Left colon (tissue), 2 donors: ENCODE measurements around the gene TMEM209. TPM values are rescaled to one million over a fixed set of nuclear protein-coding genes. Genes with fewer than 3 reads are reported as not detected.

Experiments used
- ATAC-seq: fragments of 200-7000 bp; cut with Tn5 transposase; one replicate; pipeline ENCODE4 v1.9.1; 2020; ENCODE audit warnings: mild to moderate bottlenecking, moderate library complexity
- DNase-seq, 2 donors: peaks; one replicate each; pipeline ENCODE4 v3.0.0-alpha.2; 2020
- intact Hi-C, 2 donors: fragments of 100-400 bp; cut with DNase I in 1 of 2; cut with micrococcal nuclease in 1 of 2; formaldehyde crosslinking; loops; one replicate each; pipeline versions ENCODE4 v1.11.2 to v1.14.0; 2022; cut with DNase I, micrococcal nuclease
- total RNA-seq, 2 donors: library from RNA; stranded (reverse); fragmentation: NEBNext Ultra II Directional; extraction: Animal tissue kit (Norgen Biotek cat#: 25700); gene quantifications; one replicate each; pipeline ENCODE4 v1.2.1, GENCODE V29; 2021
- donor health status: DM: no; HTN: no; CAD: no.
- donor health status: DM: yes; HTN: yes; CAD: no.

TMEM209 gene
- total RNA-seq, 2 donors from 2014 or later: 17.7 to 23.5 TPM

- ATAC-seq: no peak
Observed at GRCh38 chr7:130180571-130181262, 24.5 kb downstream of the TMEM209 start.

DNA sequence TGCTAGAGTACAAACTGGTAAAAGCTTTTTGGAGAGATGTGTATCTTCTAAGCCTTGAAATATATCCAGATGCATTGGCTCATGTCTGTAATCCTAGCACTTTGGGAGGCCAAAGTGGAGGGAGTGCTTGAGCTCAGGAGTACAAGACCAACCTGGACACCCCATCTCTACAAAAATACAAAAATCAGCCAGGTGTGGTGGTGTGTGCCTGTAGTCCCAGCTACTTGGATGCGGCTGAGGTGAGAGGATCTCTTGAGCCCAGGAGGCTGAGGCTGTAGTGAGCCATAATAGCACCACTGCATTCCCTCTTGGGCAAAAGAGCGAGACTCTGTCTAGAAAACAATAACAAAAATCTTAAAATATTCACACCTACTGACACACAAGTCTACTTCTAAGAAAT lies 25.6 kb downstream of the TMEM209 start:
- intact Hi-C loops: no loop called here
- DNase-seq (no peak), ATAC-seq (no peak)

More at GRCh38 chr7:130180571-130181262, 24.5 kb downstream of the TMEM209 start:
- intact Hi-C loops: no loop called here
- no peak for DNase-seq

- no peak for ATAC-seq
- no peak for DNase-seq
- intact Hi-C loops: no loop called here
Observed at GRCh38 chr7:130178251-130178650, 27.0 kb downstream of the TMEM209 start.

DNA sequence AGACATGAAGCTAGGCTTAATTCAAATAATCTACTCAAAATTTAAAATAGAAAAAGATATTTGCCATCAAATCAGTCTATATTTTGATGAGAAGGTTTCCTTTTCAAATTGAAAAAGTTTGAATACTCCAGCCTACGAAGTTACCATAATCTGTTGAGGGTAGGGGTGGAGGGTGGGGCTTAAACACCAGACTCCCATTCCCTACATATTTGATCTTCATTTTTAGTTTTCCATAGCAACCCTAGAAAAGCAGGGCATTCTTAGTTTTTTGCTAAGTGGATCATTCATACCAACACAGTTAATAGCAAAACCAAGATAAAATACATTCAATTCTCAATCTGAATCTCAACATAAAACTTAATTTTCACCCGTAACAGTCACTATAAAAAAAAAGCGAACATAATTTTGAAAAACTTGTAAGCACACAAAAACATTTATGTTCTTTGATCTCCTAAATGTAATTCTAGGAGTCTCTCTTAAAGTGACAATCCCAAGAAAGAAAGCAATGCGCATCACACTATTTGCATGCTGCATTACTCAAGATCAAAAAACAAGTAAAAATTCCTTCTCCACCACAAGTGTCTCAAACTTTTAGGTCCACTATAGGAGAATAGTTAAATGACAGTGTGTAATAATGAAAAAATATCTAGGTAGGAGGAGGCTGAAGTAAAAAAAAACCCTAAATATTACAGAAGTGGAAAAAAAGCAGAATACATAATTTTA lies 30.8 kb downstream of the TMEM209 start:
- no peak for ATAC-seq
- DNase-seq: no peak
- intact Hi-C loops: no loop called here

DNA sequence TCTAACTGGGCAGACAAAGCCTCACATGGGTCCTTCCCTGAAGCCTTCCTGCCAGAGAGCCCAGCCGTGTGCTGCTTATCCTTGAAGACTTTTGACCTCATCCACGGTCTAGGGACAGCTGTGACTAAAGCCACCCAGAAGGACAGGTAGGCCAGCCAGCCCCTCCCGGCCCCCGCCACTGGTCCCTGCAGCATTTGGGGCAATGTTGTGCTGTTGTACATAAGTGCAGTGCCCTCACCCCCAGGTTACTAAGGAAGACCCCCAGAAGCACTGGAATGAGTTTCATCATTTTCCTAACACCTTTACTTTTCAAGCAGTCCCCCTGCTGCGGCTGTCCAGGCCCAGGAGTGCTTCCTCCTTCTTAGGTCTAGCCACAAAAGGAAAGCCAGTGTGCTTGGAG lies 43.0 kb downstream of the TMEM209 start:
- intact Hi-C loops: no loop called here
- no peak for DNase-seq
- no peak for ATAC-seq

DNA sequence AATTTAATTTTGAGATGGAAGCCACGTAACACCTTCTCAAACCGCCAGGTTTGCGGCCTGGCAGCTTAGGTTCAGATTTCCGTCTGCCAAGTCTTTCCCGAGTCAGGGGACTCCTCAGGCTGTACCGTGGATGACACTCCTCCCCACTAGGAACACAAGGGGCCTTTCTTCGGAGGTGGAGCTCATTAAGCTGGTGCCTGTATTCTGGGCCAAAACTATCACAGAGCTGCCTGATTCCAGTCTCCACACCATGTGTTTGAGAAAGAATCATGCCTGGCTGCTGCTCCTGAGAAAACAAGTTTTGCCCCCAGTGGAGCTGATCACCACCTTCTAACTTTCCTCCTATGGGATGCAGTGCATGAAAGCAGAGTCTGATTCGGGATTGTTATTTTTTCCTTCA lies 44.8 kb downstream of the TMEM209 start:
- no peak for ATAC-seq
- intact Hi-C loops: no loop called here
- no peak for DNase-seq

GRCh38 chr7:130160023-130160422 lies 45.2 kb downstream of the TMEM209 start:
- no peak for DNase-seq
- ATAC-seq: no peak
- intact Hi-C loops: no loop called here

DNA sequence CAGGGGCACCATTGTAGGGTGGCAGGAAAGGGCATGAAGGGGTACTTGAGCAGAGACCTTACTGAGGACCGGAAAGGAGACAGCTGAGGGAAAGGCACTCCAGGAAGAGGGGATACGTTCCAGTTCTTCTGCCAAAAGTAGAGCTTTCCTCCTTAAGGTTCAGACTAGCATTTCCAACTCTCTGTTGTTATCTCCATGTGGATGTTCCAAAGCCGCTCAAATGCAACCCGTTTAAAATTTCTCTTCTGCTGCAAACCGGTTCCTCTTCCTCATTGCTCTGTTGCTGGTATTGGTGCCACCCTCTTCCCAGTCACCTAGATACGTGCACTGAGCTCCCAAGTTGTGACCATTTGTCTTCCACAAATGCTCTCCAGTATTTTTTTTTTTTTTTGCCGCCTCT lies 47.5 kb downstream of the TMEM209 start:
- no peak for DNase-seq
- intact Hi-C loops: no loop called here
- ATAC-seq: no peak

DNA sequence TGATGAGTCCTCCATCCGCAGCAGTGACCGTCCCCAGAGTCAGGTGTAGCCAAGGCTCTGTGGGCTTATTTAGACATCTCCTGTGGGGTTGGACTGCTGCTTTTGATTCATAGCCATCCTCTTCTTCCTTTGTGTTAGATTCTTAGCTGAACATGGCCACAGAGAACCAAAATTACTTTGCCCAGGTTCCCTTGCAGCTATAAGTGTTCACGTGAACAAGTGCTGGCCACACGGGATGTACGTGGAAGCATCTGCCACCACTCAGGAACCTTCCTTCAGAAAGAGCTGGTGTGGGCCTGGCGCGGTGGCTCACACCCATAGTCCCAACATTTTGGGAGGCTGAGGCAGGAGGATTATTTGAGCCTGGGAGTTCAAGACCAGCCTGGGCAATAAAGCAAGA lies 49.1 kb downstream of the TMEM209 start:
- intact Hi-C loops: no loop called here
- DNase-seq (no peak), ATAC-seq (no peak)

- ATAC-seq (peak; percentile 54), DNase-seq (peak in 1 of 2 donors; percentile 43)
- intact Hi-C loops: no loop called here
Observed at GRCh38 chr7:130154501-130155317, 50.5 kb downstream of the TMEM209 start.

- DNase-seq (peak; percentile 46 to 57), ATAC-seq (peak; percentile 77)
- intact Hi-C loops: no loop called here
Observed at GRCh38 chr7:130154131-130154500, 51.1 kb downstream of the TMEM209 start.

- intact Hi-C loops: no loop called here
- DNase-seq (peak in 1 of 2 donors; percentile 21), ATAC-seq (peak; percentile 53)
Observed at GRCh38 chr7:130153211-130153908, 51.8 kb downstream of the TMEM209 start.

- DNase-seq (no peak), ATAC-seq (no peak)
- intact Hi-C loops: no loop called here
Observed at GRCh38 chr7:130152493-130153210, 52.6 kb downstream of the TMEM209 start.

DNA sequence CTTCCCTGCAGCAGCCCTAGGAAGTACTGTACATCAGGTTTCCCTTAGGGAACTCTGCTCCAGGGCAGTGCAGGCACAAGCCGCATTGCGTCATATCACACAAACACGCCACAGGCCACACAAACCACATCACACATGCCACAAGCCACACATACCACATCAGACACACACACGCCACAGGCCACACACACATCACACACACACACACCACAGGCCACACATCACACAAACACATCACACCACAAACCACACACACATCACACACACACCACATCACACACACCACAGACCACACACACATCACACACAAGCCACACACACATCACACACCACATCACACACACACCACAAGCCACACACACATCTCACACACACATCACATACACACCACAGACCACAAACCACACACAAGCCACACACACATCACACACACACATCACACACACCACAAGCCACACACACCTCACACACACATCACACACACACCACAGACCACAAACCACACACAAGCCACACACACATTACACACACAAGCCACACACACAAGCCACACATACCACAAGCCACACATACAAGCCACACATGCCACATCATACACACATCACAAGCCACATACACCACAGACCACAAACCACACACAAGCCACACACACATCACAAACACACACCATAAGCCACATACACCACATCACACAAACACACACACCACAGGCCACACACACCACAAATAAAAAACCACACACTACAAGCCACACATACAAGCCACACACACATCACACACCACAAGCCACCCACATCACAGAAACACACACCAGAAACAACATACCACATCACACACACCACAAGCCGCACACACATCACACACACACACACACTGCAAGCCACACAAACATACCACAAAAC lies 53.4 kb downstream of the TMEM209 start:
- ATAC-seq (no peak), DNase-seq (no peak)
- intact Hi-C loops: no loop called here

GRCh38 chr7:130150587-130150986 lies 54.6 kb downstream of the TMEM209 start:
- intact Hi-C loops: no loop called here
- ATAC-seq (no peak), DNase-seq (peak in 1 of 2 donors; percentile 21)

GRCh38 chr7:130149281-130150139 lies 55.7 kb downstream of the TMEM209 start:
- ATAC-seq: peak; percentile 55

GRCh38 chr7:130148561-130148960 lies 56.6 kb downstream of the TMEM209 start:
- intact Hi-C loops: no loop called here
- ATAC-seq (no peak), DNase-seq (no peak)

More at GRCh38 chr7:130149281-130150139, 55.7 kb downstream of the TMEM209 start:
- peak; percentile 58 to 66 for DNase-seq
- intact Hi-C loops: no loop called here
